ENCODE measurements around the gene TASP1. TPM values are rescaled to one million over a fixed set of nuclear protein-coding genes. Genes with fewer than 3 reads are reported as not detected.
"Not testable (repeated sequence)": the region's sequence is repeated elsewhere in the genome, so short reads cannot be mapped to it uniquely, and the experiment has no call there.

TASP1 gene
- total RNA-seq, 6 experiments from 2014 or later = 2.5 to 6.1 (median 4.3) TPM

DNA sequence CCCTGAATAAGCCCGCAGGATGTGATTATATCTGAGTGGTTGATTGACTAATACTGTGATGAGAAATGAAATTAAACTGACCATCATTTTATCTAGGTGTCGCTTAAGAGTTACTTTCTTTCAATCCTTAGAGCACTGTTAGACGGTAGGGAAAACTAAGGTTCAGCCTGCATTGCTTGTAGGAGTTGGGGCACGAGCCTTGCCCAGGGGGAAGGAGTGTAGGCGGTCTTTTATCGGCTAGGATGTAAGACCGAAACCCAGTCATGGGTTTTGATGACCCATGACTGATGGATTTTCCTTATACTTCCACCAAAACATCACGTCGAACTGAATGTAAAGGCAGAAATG, 392 bp upstream of the TASP1 start:
- intact Hi-C loops (cut with DNase I) = no loop called here
- DNase-seq (no peak), ATAC-seq (no peak)
- Histone ChIP-seq H3K27me3 (no peaks in the 10 kb centered on the region), H3K4me3 (peak overlapping the region; percentile 83 to 98 (median 93)), H3K4me1 (peaks cover 0 to 5% (median 0%) of the 10 kb centered on the region in 4 donors), H3K9me3 (no peaks in the 10 kb centered on the region), H3K27ac (peak overlapping the region in 1 of 3 donors; percentile 41), H3K36me3 (no peaks in the 10 kb centered on the region)
- 7% methylated on average over 7 of the region's 9 CpGs for WGBS (ENCODE audit: insufficient coverage, low coverage, low lambda C conversion rate, missing lambda C conversion rate)
- no peak for TF ChIP-seq POLR2A (IDR thresholded peaks at IDR 0.05)
- TF ChIP-seq, protein P1, sequence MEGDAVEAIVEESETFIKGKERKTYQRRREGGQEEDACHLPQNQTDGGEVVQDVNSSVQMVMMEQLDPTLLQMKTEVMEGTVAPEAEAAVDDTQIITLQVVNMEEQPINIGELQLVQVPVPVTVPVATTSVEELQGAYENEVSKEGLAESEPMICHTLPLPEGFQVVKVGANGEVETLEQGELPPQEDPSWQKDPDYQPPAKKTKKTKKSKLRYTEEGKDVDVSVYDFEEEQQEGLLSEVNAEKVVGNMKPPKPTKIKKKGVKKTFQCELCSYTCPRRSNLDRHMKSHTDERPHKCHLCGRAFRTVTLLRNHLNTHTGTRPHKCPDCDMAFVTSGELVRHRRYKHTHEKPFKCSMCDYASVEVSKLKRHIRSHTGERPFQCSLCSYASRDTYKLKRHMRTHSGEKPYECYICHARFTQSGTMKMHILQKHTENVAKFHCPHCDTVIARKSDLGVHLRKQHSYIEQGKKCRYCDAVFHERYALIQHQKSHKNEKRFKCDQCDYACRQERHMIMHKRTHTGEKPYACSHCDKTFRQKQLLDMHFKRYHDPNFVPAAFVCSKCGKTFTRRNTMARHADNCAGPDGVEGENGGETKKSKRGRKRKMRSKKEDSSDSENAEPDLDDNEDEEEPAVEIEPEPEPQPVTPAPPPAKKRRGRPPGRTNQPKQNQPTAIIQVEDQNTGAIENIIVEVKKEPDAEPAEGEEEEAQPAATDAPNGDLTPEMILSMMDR (IDR thresholded peaks at IDR 0.05) = no peak

DNA sequence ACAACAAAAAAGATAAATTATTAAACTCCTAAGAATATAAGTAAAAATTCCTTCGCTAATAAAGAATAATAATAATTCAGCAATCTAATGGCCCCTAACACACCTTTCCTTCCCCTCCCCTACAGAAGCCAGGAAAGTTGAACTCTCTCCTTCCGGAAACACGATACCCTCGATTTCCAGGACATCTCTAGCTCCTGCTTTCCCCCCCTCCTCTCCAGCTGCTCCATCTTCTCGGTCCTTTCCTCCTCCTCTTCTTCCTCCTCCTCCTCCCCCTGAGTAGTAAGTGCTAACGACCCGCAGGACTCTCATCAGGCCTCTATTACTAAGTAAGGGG, 603 bp downstream of the TASP1 start:
- Histone ChIP-seq H3K4me1 (peaks cover 0 to 5% (median 0%) of the 10 kb centered on the region in 4 donors), H3K27me3 (no peaks in the 10 kb centered on the region), H3K9me3 (no peaks in the 10 kb centered on the region), H3K4me3 (peak overlapping the region; percentile 83 to 98 (median 93)), H3K36me3 (no peaks in the 10 kb centered on the region), H3K27ac (peak overlapping the region; percentile 41 to 61 (median 45))
- intact Hi-C loops (cut with DNase I) = no loop called here
- TF ChIP-seq POLR2A (IDR thresholded peaks at IDR 0.05) = no peak
- TF ChIP-seq, protein P1 (IDR thresholded peaks at IDR 0.05) = no peak
- no peak for DNase-seq
- under 1% methylated on average over 7 of the region's 7 CpGs for WGBS (ENCODE audit: insufficient coverage, low coverage, low lambda C conversion rate, missing lambda C conversion rate)
- ATAC-seq = no peak

DNA sequence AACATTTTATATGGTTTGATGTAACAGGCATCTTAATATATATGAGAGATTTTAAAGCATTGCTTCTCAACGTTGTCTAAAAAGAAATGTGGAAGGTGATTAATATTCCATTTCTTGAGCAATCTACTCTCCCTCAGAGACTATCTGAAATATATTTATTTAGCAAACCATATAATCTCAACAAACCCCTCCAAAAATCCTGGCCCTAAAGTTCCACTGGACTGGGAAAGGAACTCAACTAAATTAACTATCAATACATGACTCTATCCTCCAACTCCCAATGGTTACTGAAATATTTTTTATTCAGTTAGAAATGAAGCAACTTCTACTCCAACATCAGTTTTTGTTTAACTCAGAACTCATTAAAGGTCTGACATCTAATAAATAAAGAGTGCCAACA, 6.3 kb downstream of the TASP1 start:
- H3K27me3 ChIP-seq = no peaks in the 10 kb centered on the region
- H3K4me1 ChIP-seq = no peaks in the 10 kb centered on the region
- no peaks in the 10 kb centered on the region for H3K9me3 ChIP-seq
- intact Hi-C loops (cut with DNase I) = no loop called here
- H3K36me3 ChIP-seq = peaks cover 0 to 8% (median 0%) of the 10 kb centered on the region in 4 donors
- no peak overlapping the region for H3K4me3 ChIP-seq
- DNase-seq (no peak), ATAC-seq (no peak)
- 85% methylated on average over 1 of the region's 1 CpG for WGBS (ENCODE audit: insufficient coverage, low coverage, low lambda C conversion rate, missing lambda C conversion rate)
- TF ChIP-seq, protein P1 (IDR thresholded peaks at IDR 0.05) = no peak
- no peak for TF ChIP-seq POLR2A (IDR thresholded peaks at IDR 0.05)
- H3K27ac ChIP-seq = no peak overlapping the region

DNA sequence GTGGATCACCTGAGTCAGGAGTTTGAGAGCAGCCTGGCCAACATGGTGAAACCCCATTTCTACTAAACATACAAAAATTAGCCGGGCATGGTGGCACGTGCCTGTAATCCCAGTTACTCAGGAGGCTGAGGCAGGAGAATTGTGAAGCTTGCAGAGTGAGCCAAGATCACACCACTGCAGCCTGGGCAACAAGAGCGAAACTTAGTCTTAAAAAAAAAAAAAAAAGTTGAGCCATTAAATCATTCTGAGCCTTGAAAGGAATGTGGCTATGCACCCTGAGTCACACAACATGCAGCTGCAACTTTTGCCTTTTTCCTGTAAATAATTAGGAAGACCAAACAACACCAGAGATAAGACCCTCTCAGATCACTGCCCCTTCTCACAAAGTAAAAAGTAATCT, 11.2 kb downstream of the TASP1 start:
- H3K4me1 ChIP-seq; H3K9me3 ChIP-seq; intact Hi-C loops (cut with DNase I); H3K4me3 ChIP-seq; H3K36me3 ChIP-seq; DNase-seq; ATAC-seq; H3K27ac ChIP-seq; H3K27me3 ChIP-seq: not testable (repeated sequence)
- 100% methylated on average over 1 of the region's 3 CpGs for WGBS (ENCODE audit: insufficient coverage, low coverage, low lambda C conversion rate, missing lambda C conversion rate)

DNA sequence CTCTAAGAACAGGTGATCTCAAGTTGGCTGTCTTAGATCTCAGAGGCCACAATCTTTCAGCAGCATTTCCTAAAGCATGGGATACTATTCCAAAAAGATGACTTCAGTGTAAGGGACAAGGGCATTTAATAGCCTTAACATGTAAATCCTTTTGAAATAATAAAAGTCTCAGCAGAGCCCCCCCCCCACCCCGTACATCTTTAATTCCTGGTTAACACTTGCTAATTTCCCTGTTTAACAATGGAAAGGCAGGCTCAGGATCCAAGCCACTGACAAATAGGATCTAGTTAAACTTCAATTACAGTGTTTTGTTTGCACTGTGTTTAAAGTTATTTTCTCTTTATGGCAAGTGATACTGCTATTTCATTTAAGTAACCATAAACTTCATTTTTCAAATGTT, 12.0 kb downstream of the TASP1 start:
- DNase-seq (no peak), ATAC-seq (no peak)
- Histone ChIP-seq H3K4me3 (no peak overlapping the region), H3K4me1 (no peaks in the 10 kb centered on the region), H3K27ac (no peak overlapping the region), H3K9me3 (no peaks in the 10 kb centered on the region), H3K36me3 (peaks cover 0 to 8% (median 0%) of the 10 kb centered on the region in 4 donors), H3K27me3 (no peaks in the 10 kb centered on the region)
- intact Hi-C loops (cut with DNase I) = no loop called here
- WGBS (ENCODE audit: insufficient coverage, low coverage, low lambda C conversion rate, missing lambda C conversion rate) = 100% methylated on average over 1 of the region's 1 CpG
- TF ChIP-seq POLR2A (IDR thresholded peaks at IDR 0.05) = no peak
- TF ChIP-seq, protein P1 (IDR thresholded peaks at IDR 0.05) = no peak
